Gastroesophageal sphincter (tissue), 3 donors: ENCODE results near the gene HEBP1.

Experiments
- CTCF ChIP-seq, 4 experiments: fragments of 200-600 bp in 2 of 4; fragments of 450-650 bp in 2 of 4; sonication (generic) in 1 of 4; IDR thresholded peaks; one replicate each; pipeline ENCODE4 v1.5.1; 2017 to 2019; ENCODE audit warnings: antibody characterized with exemption in 4 of 4, mild to moderate bottlenecking in 2 of 4, moderate library complexity in 2 of 4
- POLR2A ChIP-seq, 2 donors: fragments of 450-650 bp; IDR thresholded peaks; one replicate each; pipeline ENCODE4 v1.6.1; 2017; ENCODE audit warnings: antibody characterized with exemption in 2 of 2, mild to moderate bottlenecking in 2 of 2, moderate library complexity in 1 of 2

- TF ChIP-seq POLR2A (IDR thresholded peaks at IDR 0.05) (no peak), CTCF (IDR thresholded peaks at IDR 0.05) (no peak)
Measured at GRCh38 chr12:12964255-12964654, 35.8 kb downstream of the HEBP1 start.
